Activated naive CD4-positive, alpha-beta T cell treated with anti-CD3 and anti-CD28 coated beads, Interleukin-2, amount 50 U/mL, for 24 hours (primary cell): Measurements from ENCODE around the gene NME3.

ENCODE experiments used
- H3K27ac Mint-ChIP-seq: one replicate; pipeline ENCODE4 v1.8.0; 2021; ENCODE audit warnings: mild to moderate bottlenecking, mixed read lengths
- H3K27me3 Mint-ChIP-seq: one replicate; pipeline ENCODE4 v1.8.0; 2021; ENCODE audit warnings: mixed read lengths
- H3K36me3 Mint-ChIP-seq: one replicate; pipeline ENCODE4 v1.8.0; 2021; ENCODE audit warnings: mixed read lengths
- H3K4me1 Mint-ChIP-seq: one replicate; pipeline ENCODE4 v1.8.0; 2021; ENCODE audit warnings: mixed read lengths
- H3K4me3 Mint-ChIP-seq: one replicate; pipeline ENCODE4 v1.8.0; 2021; ENCODE audit warnings: mild to moderate bottlenecking, mixed read lengths
- H3K9me3 Mint-ChIP-seq: one replicate; pipeline ENCODE4 v1.8.0; 2021; ENCODE audit warnings: mixed read lengths

NME3 gene

GRCh38 chr16:1768767-1769401 lies 2.5 kb downstream of the NME3 start:
- no peak overlapping the region for H3K4me3 Mint-ChIP-seq
- H3K36me3 Mint-ChIP-seq: peaks cover 6% of the 10 kb centered on the region
- peaks cover 9% of the 10 kb centered on the region for H3K4me1 Mint-ChIP-seq
- no peaks in the 10 kb centered on the region for H3K9me3 Mint-ChIP-seq
- no peaks in the 10 kb centered on the region for H3K27me3 Mint-ChIP-seq
- H3K27ac Mint-ChIP-seq: peak overlapping the region; percentile 46

- no peaks in the 10 kb centered on the region for H3K9me3 Mint-ChIP-seq
- peaks cover 9% of the 10 kb centered on the region for H3K4me1 Mint-ChIP-seq
- no peak overlapping the region for H3K4me3 Mint-ChIP-seq
- H3K27me3 Mint-ChIP-seq: no peaks in the 10 kb centered on the region
- H3K36me3 Mint-ChIP-seq: peaks cover 6% of the 10 kb centered on the region
- H3K27ac Mint-ChIP-seq: peak overlapping the region; percentile 46
Measured at GRCh38 chr16:1768061-1768766, 3.1 kb downstream of the NME3 start.

- Mint-ChIP-seq H3K9me3 (no peaks in the 10 kb centered on the region), H3K4me3 (no peak overlapping the region), H3K27me3 (no peaks in the 10 kb centered on the region), H3K36me3 (peaks cover 6% of the 10 kb centered on the region), H3K27ac (peak overlapping the region; percentile 51), H3K4me1 (peaks cover 8% of the 10 kb centered on the region)
Measured at GRCh38 chr16:1767116-1767994, 4.0 kb downstream of the NME3 start.

GRCh38 chr16:1766701-1767100 lies 4.6 kb downstream of the NME3 start:
- Mint-ChIP-seq H3K27ac (no peak overlapping the region), H3K36me3 (peaks cover 3% of the 10 kb centered on the region), H3K4me3 (no peak overlapping the region), H3K4me1 (peaks cover 4% of the 10 kb centered on the region), H3K27me3 (no peaks in the 10 kb centered on the region), H3K9me3 (no peaks in the 10 kb centered on the region)

GRCh38 chr16:1766231-1766630 lies 5.1 kb downstream of the NME3 start:
- no peaks in the 10 kb centered on the region for H3K27me3 Mint-ChIP-seq
- H3K36me3 Mint-ChIP-seq: peaks cover 3% of the 10 kb centered on the region
- no peak overlapping the region for H3K4me3 Mint-ChIP-seq
- peaks cover 4% of the 10 kb centered on the region for H3K4me1 Mint-ChIP-seq
- H3K9me3 Mint-ChIP-seq: no peaks in the 10 kb centered on the region
- no peak overlapping the region for H3K27ac Mint-ChIP-seq

- no peak overlapping the region for H3K27ac Mint-ChIP-seq
- peaks cover 3% of the 10 kb centered on the region for H3K36me3 Mint-ChIP-seq
- no peaks in the 10 kb centered on the region for H3K9me3 Mint-ChIP-seq
- peaks cover 4% of the 10 kb centered on the region for H3K4me1 Mint-ChIP-seq
- no peaks in the 10 kb centered on the region for H3K27me3 Mint-ChIP-seq
- no peak overlapping the region for H3K4me3 Mint-ChIP-seq
Measured at GRCh38 chr16:1765826-1766225, 5.5 kb downstream of the NME3 start.

GRCh38 chr16:1764971-1765370 lies 6.4 kb downstream of the NME3 start:
- Mint-ChIP-seq H3K27me3 (no peaks in the 10 kb centered on the region), H3K36me3 (peaks cover 3% of the 10 kb centered on the region)

GRCh38 chr16:1763521-1764511 lies 7.5 kb downstream of the NME3 start:
- Mint-ChIP-seq H3K9me3 (no peaks in the 10 kb centered on the region), H3K4me3 (no peak overlapping the region), H3K4me1 (no peaks in the 10 kb centered on the region), H3K36me3 (peaks cover 3% of the 10 kb centered on the region), H3K27ac (no peak overlapping the region), H3K27me3 (no peaks in the 10 kb centered on the region)

More at GRCh38 chr16:1764971-1765370, 6.4 kb downstream of the NME3 start:
- Mint-ChIP-seq H3K27ac (no peak overlapping the region), H3K9me3 (no peaks in the 10 kb centered on the region), H3K4me3 (no peak overlapping the region), H3K4me1 (no peaks in the 10 kb centered on the region)

- no peaks in the 10 kb centered on the region for H3K9me3 Mint-ChIP-seq
- no peaks in the 10 kb centered on the region for H3K4me1 Mint-ChIP-seq
- no peak overlapping the region for H3K4me3 Mint-ChIP-seq
- peaks cover 3% of the 10 kb centered on the region for H3K36me3 Mint-ChIP-seq
- H3K27ac Mint-ChIP-seq: no peak overlapping the region
- H3K27me3 Mint-ChIP-seq: no peaks in the 10 kb centered on the region
Measured at GRCh38 chr16:1762879-1763520, 8.3 kb downstream of the NME3 start.

GRCh38 chr16:1762196-1762878 lies 9.0 kb downstream of the NME3 start:
- peaks cover 5% of the 10 kb centered on the region for H3K4me1 Mint-ChIP-seq
- H3K9me3 Mint-ChIP-seq: no peaks in the 10 kb centered on the region
- H3K4me3 Mint-ChIP-seq: no peak overlapping the region
- H3K27me3 Mint-ChIP-seq: no peaks in the 10 kb centered on the region
- H3K36me3 Mint-ChIP-seq: peaks cover 1% of the 10 kb centered on the region
- no peak overlapping the region for H3K27ac Mint-ChIP-seq

- Mint-ChIP-seq H3K27ac (no peak overlapping the region), H3K9me3 (no peaks in the 10 kb centered on the region), H3K36me3 (peaks cover 1% of the 10 kb centered on the region), H3K4me3 (no peak overlapping the region), H3K27me3 (no peaks in the 10 kb centered on the region), H3K4me1 (peaks cover 6% of the 10 kb centered on the region)
Measured at GRCh38 chr16:1761751-1762150, 9.6 kb downstream of the NME3 start.

GRCh38 chr16:1760911-1761310 lies 10.4 kb downstream of the NME3 start:
- H3K4me3 Mint-ChIP-seq: no peak overlapping the region
- peaks cover 9% of the 10 kb centered on the region for H3K4me1 Mint-ChIP-seq
- no peak overlapping the region for H3K27ac Mint-ChIP-seq
- H3K27me3 Mint-ChIP-seq: no peaks in the 10 kb centered on the region
- H3K9me3 Mint-ChIP-seq: no peaks in the 10 kb centered on the region
- H3K36me3 Mint-ChIP-seq: peaks cover 3% of the 10 kb centered on the region

- Mint-ChIP-seq H3K27me3 (no peaks in the 10 kb centered on the region), H3K9me3 (no peaks in the 10 kb centered on the region), H3K27ac (no peak overlapping the region), H3K36me3 (peaks cover 2% of the 10 kb centered on the region), H3K4me3 (no peak overlapping the region), H3K4me1 (peaks cover 9% of the 10 kb centered on the region)
Measured at GRCh38 chr16:1759511-1759910, 11.8 kb downstream of the NME3 start.

GRCh38 chr16:1758923-1759322 lies 12.4 kb downstream of the NME3 start:
- Mint-ChIP-seq H3K4me1 (peaks cover 9% of the 10 kb centered on the region), H3K9me3 (no peaks in the 10 kb centered on the region), H3K4me3 (no peak overlapping the region), H3K27ac (peak overlapping the region; percentile 17), H3K27me3 (no peaks in the 10 kb centered on the region), H3K36me3 (peaks cover 2% of the 10 kb centered on the region)
